Measurements from ENCODE around the gene THAP10. TPM values are rescaled to one million over a fixed set of nuclear protein-coding genes. Genes with fewer than 3 reads are reported as not detected.

The THAP10 gene
- total and polyA plus RNA-seq, 5 experiments from 2014 or later: not detected

- peaks cover 11 to 58% (median 20%) of the 10 kb centered on the region in 5 donors for H3K27me3 Mint-ChIP-seq
Observed at GRCh38 chr15:70856884-70857561, 35.2 kb downstream of the THAP10 start.

DNA sequence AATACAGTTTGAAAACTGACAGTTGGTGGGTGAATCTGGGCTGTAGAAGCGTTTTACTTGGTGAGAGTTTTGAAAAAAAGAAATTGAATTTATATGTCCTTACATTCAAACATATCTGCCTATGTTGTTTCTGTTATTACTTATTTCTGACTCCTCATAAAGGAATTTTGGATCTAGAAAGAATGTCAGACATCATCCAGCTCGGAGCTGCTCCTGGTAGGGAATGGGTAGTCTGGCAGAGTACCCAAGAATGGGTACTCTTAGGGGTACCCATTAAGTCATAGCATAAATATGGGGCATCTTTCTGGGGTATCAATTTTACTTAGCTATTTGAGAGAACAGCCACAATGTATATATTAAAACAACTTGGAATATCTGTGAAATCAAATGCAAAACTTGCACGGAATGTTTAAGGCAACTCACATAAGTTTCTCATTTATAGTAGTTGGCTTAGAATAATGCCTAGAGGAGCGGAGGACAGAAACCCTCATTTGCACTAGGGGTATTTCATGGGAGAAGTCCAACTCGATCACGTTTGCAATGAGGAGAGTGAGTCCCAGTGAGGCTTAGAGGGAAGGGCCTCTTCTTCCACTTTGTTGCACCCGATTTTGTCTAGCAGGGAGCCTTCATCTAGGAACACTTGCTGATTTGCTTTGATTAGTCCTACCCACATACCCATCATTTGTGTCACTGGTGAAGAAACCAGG is 35.9 kb downstream of the THAP10 start:
- Mint-ChIP-seq H3K4me1 (peaks cover 6 to 8% (median 6%) of the 10 kb centered on the region in 4 donors), H3K27ac (no peak overlapping the region), H3K4me3 (peak overlapping the region in 1 of 10 donors; percentile 1), H3K9me3 (no peaks in the 10 kb centered on the region), H3K27me3 (peaks cover 14 to 60% (median 26%) of the 10 kb centered on the region in 5 donors), H3K36me3 (no peaks in the 10 kb centered on the region)
- ATAC-seq: no peak
- no peak for DNase-seq
- POLR2A ChIA-PET: no interaction called here

More at GRCh38 chr15:70856884-70857561, 35.2 kb downstream of the THAP10 start:
- ATAC-seq (no peak), DNase-seq (no peak)
- Mint-ChIP-seq H3K27ac (no peak overlapping the region), H3K4me3 (no peak overlapping the region), H3K4me1 (peaks cover 6 to 8% (median 6%) of the 10 kb centered on the region in 4 donors), H3K9me3 (no peaks in the 10 kb centered on the region), H3K36me3 (no peaks in the 10 kb centered on the region)
- POLR2A ChIA-PET: no interaction called here

DNA sequence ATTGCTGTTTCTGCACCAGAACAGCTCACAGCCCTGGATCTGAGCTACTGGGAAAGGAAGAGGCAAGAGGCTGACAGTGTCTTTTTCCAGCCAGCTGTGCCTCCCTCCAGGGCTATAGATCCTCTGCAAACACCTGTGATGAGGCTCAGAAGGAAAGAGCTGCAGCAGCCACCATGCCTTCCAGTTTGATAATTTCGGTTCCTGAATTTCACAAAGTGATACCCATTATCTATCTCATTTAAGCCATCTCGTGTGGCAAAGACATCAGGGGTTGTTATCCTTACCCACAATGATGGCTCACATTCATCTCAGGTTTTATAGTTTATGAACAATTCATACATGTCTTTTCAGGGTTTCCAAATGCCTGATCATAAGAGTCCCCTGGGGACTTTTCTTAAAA is 36.5 kb downstream of the THAP10 start:
- Mint-ChIP-seq H3K4me3 (peak overlapping the region in 1 of 10 donors; percentile 55), H3K9me3 (no peaks in the 10 kb centered on the region), H3K4me1 (peaks cover 6 to 8% (median 6%) of the 10 kb centered on the region in 4 donors), H3K36me3 (no peaks in the 10 kb centered on the region), H3K27ac (no peak overlapping the region), H3K27me3 (peaks cover 17 to 60% (median 27%) of the 10 kb centered on the region in 5 donors)
- POLR2A ChIA-PET: no interaction called here
- no peak for DNase-seq
- ATAC-seq: no peak

DNA sequence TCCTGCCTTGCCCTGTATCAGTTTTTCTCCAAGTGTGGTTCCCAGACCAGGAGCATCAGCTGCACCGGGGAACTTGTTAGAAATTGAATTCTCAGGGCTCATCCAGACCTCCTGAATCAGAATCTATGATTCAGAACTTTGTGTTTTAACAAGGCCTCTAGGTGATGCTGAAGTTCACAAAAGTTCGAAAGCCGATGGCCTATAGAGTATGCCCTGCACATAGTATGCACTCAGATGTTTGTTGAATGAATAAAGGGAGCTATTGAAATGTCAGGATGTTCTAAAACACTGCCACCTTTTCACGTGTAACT is 37.6 kb downstream of the THAP10 start:
- peaks cover 6 to 8% (median 6%) of the 10 kb centered on the region in 4 donors for H3K4me1 Mint-ChIP-seq
- H3K27me3 Mint-ChIP-seq: peaks cover 25 to 68% (median 33%) of the 10 kb centered on the region in 5 donors
- no peak for DNase-seq
- peak overlapping the region; percentile 75 to 96 (median 84) for H3K4me3 Mint-ChIP-seq
- POLR2A ChIA-PET: no interaction called here
- H3K36me3 Mint-ChIP-seq: no peaks in the 10 kb centered on the region
- peak in 1 of 2 donors; percentile 18 for ATAC-seq
- H3K9me3 Mint-ChIP-seq: no peaks in the 10 kb centered on the region
- peak overlapping the region in 2 of 10 donors; percentile 42 to 59 for H3K27ac Mint-ChIP-seq

- peak within 1 kb of the TSS in 2 of 10 donors; percentile 42 to 59 for H3K27ac Mint-ChIP-seq
- DNase-seq: peak in 6 of 10 donors; percentile 4 to 35 (median 20)
Observed at GRCh38 chr15:70853973-70854665, 38.1 kb downstream of the THAP10 start, which contains the start of gene LARP6. LARP6 (minus strand) TSS chr15:70854157; CDS start chr15:70854088, 69 bp downstream.

DNA sequence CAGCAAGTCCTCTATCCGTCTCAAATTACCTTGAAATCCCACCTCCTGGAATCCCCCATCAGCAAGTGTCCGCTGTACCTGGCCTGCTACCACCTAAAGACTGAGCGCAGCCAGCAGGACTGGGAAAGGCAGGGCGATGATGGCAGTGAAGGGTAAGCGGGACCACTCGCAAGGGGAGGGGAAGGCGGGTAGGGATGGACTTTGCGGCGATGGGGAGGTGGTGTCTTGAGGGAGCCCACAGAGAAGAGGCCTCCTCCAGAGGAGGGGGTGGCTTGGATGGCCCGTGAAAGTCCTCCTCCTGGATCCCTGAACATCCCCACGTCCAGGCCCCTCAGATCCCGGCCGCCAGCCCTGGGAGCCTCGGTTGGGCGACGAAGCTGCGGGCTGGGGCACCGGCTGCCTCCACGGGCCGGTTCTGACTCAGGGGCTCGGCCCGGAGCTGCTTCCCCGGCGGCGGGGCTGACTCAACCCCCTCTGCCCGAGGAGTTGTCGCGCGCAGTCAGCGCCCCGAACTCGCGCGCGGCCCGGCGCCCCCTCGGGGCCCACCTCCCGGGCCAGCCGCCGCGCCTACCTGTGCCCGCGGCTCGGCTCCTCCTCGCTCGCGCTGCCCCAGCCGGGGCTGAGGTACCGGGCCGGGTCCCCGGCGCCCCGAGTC is 38.8 kb downstream of the THAP10 start:
- Mint-ChIP-seq H3K27me3 (peaks cover 20 to 65% (median 35%) of the 10 kb centered on the region in 5 donors), H3K27ac (no peak overlapping the region), H3K4me3 (peak overlapping the region; percentile 26 to 89 (median 70)), H3K9me3 (no peaks in the 10 kb centered on the region), H3K4me1 (peaks cover 4 to 6% (median 6%) of the 10 kb centered on the region in 4 donors), H3K36me3 (no peaks in the 10 kb centered on the region)
- ATAC-seq: peak; percentile 67 to 76
- POLR2A ChIA-PET: no interaction called here
- peak in 1 of 10 donors; percentile 10 for DNase-seq

More at GRCh38 chr15:70853973-70854665, 38.1 kb downstream of the THAP10 start, which contains the start of gene LARP6:
- H3K4me3 Mint-ChIP-seq: peak within 1 kb of the TSS; percentile 75 to 96 (median 84)
- no peaks in the 10 kb centered on the region for H3K9me3 Mint-ChIP-seq
- ATAC-seq: peak; percentile 81 to 89
- no peaks in the 10 kb centered on the region for H3K36me3 Mint-ChIP-seq
- peaks cover 23 to 69% (median 35%) of the 10 kb centered on the region in 5 donors for H3K27me3 Mint-ChIP-seq
- POLR2A ChIA-PET: no interaction called here
- H3K4me1 Mint-ChIP-seq: peaks cover 6% of the 10 kb centered on the region in 4 donors

DNA sequence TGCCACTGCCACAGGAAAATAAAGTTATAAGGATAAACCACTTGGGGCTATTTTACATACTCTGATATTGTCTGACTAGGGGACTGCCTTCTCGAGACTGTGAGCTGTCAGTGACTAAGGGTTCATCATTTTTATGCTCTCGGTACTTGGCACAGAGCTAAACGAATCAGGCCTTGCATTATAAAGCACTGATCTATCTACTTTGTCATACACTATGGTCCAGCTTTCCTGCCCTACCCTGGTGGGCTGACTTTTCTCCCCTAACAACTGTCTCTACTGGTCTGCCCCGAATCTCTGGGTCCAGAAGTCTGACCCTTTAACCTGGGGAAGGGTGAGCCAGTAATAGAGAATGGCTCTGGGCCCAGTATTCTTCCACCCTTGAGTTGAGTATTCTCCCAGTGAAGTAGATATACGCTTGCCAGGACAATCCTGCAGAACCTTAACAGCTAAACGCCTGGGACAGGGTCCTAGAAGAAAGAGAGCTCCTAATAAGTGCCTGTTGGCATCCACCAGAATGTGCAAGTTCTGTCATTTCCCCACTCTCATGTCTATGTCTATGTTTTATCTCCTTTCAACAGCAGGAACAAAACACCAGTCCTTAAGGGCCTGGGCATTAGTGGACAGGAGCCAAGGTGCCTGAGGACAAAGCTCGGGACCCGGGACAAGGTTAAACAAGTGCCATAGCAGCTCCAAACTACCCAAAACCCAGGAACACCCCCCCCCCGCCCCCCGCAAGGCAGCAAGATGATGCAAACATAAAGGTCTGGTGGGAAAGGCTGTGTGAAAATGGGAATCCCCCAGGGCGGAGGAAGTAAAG is 39.5 kb downstream of the THAP10 start:
- H3K4me3 Mint-ChIP-seq: peak overlapping the region; percentile 26 to 89 (median 70)
- no peaks in the 10 kb centered on the region for H3K36me3 Mint-ChIP-seq
- DNase-seq (no peak), ATAC-seq (no peak)
- H3K9me3 Mint-ChIP-seq: no peaks in the 10 kb centered on the region
- H3K27me3 Mint-ChIP-seq: peaks cover 20 to 70% (median 38%) of the 10 kb centered on the region in 5 donors
- peaks cover 4 to 6% (median 6%) of the 10 kb centered on the region in 4 donors for H3K4me1 Mint-ChIP-seq
- no peak overlapping the region for H3K27ac Mint-ChIP-seq
- POLR2A ChIA-PET: no interaction called here

DNA sequence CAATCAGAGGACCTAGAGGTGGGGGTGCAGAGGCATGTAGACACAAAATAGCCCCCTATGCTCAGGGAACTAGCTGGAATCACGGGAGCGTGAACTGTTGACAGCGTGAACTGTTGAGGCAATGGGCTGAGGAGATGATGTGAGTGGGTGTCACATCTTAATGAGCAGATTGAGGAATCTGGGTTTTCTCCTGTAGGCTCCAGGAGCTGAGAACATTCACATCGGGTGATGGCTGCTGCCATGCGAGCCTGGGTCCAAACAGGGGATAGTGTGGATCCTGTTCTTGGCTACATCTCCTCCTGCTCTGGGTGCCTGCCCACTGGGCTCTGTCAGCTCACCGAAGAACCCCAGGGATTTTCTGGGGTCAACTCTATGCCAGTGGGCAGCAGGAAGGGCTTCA is 40.3 kb downstream of the THAP10 start:
- Mint-ChIP-seq H3K9me3 (no peaks in the 10 kb centered on the region), H3K27me3 (peaks cover 20 to 72% (median 38%) of the 10 kb centered on the region in 5 donors), H3K4me1 (peaks cover 4 to 6% (median 6%) of the 10 kb centered on the region in 4 donors), H3K36me3 (no peaks in the 10 kb centered on the region), H3K4me3 (peak overlapping the region in 1 of 10 donors; percentile 3), H3K27ac (no peak overlapping the region)
- POLR2A ChIA-PET: no interaction called here
- ATAC-seq (no peak), DNase-seq (no peak)

GRCh38 chr15:70845602-70846360 is 46.5 kb downstream of the THAP10 start:
- no peaks in the 10 kb centered on the region for H3K36me3 Mint-ChIP-seq
- no peak for DNase-seq
- H3K4me1 Mint-ChIP-seq: no peaks in the 10 kb centered on the region
- H3K4me3 Mint-ChIP-seq: no peak overlapping the region
- peaks cover 13 to 63% (median 23%) of the 10 kb centered on the region in 5 donors for H3K27me3 Mint-ChIP-seq
- H3K27ac Mint-ChIP-seq: no peak overlapping the region
- H3K9me3 Mint-ChIP-seq: no peaks in the 10 kb centered on the region
- ATAC-seq: no peak
- POLR2A ChIA-PET: no interaction called here

DNA sequence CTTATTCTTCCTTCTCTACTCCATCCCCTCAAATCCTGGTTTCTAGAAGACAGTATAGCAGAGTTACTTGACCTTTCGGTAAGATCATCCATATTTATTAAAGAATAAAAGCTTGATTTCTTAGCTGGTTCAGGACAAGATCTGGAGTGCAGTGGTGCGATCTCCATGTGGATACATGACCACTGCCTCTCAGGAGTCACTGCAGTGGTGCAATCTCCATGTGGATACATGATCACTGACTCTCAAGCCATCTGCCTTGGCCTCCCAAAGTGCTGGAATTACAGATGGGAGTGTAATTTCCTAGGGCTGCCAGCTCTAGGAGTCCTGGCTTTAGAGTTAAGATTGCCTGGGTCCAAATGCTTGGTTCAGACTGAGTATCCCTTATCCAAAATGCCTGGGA is 54.8 kb downstream of the THAP10 start:
- ATAC-seq (no peak), DNase-seq (no peak)
- Mint-ChIP-seq H3K9me3 (no peaks in the 10 kb centered on the region), H3K27ac (no peak overlapping the region), H3K4me3 (no peak overlapping the region), H3K27me3 (peaks cover 0 to 26% (median 3%) of the 10 kb centered on the region in 5 donors), H3K36me3 (peaks cover 0 to 2% (median 0%) of the 10 kb centered on the region in 3 donors), H3K4me1 (peaks cover 0 to 1% (median 0%) of the 10 kb centered on the region in 4 donors)
- POLR2A ChIA-PET: interaction anchor here (0.6 kb wide), 1 partner anchor 1485 kb away, joined by 5 read pairs; no protein-coding TSS in a partner anchor

GRCh38 chr15:70835841-70836240 is 56.4 kb downstream of the THAP10 start:
- DNase-seq: no peak
- Mint-ChIP-seq H3K36me3 (peaks cover 0 to 2% (median 0%) of the 10 kb centered on the region in 3 donors), H3K27ac (no peak overlapping the region), H3K27me3 (peaks cover 0 to 11% (median 4%) of the 10 kb centered on the region in 5 donors), H3K4me1 (peaks cover 0 to 1% (median 0%) of the 10 kb centered on the region in 4 donors), H3K4me3 (no peak overlapping the region), H3K9me3 (no peaks in the 10 kb centered on the region)
- POLR2A ChIA-PET: no interaction called here
- ATAC-seq: no peak

Data from naive thymus-derived CD8-positive, alpha-beta T cell (primary cell).